Brain pericyte (primary cell): ENCODE data around the gene COX6A2.
A peak's percentile ranks its signal among the peaks of the same experiment; 100 is the strongest.

Experiments
- DNase-seq: peaks from one replicate; pipeline ENCODE4 v3.0.0-alpha.2; 2012; ENCODE audit warnings: low read depth, low spot score

The COX6A2 gene

DNA sequence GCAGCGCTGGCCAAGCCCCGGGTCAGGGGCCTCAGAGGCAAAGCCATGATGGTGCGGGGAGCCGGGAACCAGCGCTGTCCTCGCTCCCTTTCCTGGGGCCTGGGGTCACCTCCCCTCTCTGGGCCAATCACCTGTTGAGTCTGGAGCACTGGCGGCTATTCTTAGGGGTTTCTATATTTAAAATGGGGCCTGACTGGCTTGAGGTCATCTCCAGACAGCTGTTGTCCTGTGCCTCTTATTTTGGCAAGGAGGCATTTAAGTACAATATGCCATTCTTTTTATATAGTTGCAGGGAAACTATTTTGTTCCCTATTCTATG, at the start of gene COX6A2:
Gene COX6A2, minus strand, starts transcription at position 82 of the 319 bp plus-strand sequence. Its CDS starts 35 bp downstream, at position 47.
- no peak for DNase-seq

DNA sequence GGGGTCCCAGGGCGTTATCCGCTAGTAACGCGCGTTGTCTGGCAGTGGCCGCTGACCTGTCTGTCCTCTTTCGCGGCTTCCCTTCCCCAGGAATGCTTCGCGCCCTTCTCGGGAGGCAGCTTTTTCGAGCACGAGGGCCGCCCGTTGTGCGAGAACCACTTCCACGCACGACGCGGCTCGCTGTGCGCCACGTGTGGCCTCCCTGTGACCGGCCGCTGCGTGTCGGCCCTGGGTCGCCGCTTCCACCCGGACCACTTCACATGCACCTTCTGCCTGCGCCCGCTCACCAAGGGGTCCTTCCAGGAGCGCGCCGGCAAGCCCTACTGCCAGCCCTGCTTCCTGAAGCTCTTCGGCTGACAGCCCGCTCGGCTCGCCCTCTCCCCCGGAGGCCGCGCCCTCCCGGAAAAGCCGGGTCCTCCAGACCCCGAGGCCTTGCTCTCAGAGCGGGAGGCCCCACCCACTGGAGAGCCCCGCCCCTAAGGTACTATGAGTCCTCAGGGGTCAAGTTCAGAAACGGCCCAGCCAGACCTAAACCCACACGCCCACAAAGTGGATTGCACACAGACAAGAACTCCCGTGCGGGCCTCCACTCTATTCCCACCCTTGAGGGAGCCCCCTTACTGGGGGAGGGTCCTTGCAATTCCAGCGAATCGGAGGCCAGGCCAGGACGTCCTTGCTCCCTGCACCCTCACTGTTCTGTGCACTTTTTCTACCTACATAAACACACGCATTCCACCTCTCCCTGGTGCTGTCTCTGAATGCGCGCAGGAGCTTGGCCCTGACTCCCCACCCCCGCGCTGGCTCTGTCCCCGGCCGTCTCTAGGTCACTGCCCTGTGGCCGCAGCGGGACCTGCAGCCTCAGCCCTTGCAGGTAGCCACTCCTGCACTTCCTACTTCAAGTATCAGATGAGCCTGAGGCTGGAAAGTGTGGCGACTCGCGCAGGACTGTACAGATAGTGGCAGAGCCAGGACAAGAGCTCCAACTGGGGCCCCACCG, 49.4 kb upstream of the COX6A2 start:
- DNase-seq = no peak

GRCh38 chr16:31476303-31477219, 48.4 kb upstream of the COX6A2 start:
- DNase-seq = no peak

GRCh38 chr16:31475946-31476302, 47.8 kb upstream of the COX6A2 start:
- no peak for DNase-seq

- DNase-seq = no peak
Measured at GRCh38 chr16:31474773-31475738, 46.9 kb upstream of the COX6A2 start.

DNA sequence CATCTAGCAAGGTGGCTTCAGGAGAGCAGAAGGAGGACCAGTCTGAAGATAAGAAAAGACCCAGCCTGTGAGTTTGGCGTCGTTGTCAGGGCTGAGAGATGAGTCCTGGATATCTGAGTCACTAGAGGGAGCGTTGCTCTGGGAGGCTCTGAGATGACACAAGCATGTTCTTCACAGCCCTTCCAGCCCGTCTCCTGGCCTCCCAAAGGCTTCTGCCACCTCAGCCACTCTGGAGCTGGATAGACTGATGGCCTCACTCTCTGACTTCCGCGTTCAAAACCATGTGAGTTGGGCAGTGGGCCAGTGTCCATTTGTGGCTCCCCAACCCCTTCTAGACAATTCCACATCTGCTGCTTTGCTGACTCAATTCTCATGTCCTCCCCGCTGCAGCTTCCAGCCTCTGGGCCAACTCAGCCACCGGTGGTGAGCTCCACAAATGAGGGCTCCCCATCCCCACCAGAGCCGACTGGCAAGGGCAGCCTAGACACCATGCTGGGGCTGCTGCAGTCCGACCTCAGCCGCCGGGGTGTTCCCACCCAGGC, 46.1 kb upstream of the COX6A2 start:
- no peak for DNase-seq

DNA sequence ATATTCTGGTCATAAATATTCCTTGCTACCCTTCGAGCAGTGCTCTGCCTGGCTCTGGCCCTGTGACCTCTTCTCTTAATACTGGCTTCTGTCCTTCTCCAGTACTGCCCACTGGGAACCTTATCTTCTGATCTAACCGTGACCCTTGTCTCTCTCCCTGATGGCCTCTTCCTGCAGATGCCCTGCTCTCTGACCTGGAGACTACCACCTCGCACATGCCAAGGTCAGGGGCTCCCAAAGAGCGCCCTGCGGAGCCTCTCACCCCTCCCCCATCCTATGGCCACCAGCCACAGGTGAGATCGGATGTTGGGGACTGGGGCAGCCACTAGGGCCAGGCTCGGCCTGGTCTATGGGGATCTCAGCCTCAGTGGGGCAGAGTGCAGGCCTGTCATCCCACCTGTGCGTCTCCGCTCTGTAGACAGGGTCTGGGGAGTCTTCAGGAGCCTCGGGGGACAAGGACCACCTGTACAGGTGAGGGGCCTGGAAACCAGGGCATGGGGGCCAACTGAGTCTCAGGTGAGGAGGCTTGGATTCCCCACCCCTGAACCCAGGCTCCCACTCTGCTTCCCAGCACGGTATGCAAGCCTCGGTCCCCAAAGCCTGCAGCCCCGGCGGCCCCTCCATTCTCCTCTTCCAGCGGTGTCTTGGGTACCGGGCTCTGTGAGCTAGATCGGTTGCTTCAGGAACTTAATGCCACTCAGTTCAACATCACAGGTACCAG, 45.3 kb upstream of the COX6A2 start:
- DNase-seq = no peak

DNA sequence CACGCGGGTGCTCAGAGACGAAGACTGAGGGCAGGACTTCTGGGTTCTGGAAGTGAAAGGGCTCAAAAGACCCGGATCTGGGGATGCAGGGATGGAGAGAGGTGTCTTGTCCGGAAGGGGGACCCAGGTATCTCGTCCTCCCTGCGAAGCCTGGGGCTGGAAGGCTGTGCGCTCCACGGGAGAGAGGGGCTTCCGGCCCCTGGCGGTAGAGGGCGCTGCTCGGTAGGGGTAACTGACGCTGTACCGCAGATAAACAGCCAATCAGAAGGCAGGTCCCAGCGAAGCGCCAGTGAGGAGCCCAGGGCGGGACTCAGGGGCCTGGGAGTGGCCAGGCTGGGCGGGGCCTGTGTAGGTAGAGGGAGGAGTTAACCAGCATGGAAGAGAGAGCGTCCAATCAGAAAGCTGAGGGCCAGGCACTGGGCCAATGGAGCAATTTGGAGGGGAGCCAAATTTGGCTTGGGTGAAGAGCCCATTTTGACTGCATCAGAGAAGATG, 44.6 kb upstream of the COX6A2 start:
- peak; percentile 71 for DNase-seq

DNA sequence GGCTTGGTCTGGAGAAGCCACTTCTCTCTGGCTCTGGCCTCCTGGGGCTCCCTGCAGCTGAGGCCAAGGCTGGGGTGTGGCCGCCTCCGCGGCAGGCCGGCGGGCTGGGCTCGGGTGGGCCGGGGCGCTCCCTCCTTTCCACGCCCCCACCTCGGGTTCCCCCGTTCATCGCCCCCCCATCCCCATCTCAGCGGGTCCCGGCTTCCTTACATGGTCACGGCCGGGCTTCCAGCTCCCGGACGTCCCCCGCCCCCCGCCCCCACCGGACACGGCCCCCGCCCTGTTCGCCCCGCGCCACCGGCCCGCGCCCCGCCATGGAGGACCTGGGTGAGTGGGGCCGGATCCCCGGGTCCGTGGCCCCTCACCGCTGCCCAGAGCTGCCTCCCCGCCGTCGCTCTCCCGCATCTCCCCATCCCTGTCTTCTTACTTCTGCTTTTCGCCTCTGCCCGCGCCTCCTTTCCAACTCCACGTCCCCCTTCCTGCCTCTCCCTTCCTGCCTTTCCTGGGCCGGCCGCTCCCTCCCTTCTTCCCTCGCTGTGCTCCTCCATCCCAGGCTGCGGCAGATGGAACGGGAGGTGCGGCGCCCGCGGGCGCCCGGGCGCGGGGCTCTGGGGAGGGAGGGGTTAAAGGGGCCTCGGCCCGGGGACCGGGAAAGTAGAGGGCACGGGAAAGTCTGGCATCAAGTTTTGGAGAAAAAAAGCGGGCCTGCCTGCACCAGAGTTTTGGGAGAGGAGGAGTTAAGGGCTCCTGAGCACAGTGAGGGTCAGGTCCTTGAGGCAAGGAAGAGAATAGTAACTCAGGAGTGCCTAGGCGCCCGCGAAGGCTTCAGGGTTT, 43.9 kb upstream of the COX6A2 start, which contains the start of gene TGFB1I1:
Gene TGFB1I1, plus strand, starts transcription at position 278 of the 834 bp plus-strand sequence. Its CDS starts 37 bp downstream, at position 315.
- DNase-seq = no peak

DNA sequence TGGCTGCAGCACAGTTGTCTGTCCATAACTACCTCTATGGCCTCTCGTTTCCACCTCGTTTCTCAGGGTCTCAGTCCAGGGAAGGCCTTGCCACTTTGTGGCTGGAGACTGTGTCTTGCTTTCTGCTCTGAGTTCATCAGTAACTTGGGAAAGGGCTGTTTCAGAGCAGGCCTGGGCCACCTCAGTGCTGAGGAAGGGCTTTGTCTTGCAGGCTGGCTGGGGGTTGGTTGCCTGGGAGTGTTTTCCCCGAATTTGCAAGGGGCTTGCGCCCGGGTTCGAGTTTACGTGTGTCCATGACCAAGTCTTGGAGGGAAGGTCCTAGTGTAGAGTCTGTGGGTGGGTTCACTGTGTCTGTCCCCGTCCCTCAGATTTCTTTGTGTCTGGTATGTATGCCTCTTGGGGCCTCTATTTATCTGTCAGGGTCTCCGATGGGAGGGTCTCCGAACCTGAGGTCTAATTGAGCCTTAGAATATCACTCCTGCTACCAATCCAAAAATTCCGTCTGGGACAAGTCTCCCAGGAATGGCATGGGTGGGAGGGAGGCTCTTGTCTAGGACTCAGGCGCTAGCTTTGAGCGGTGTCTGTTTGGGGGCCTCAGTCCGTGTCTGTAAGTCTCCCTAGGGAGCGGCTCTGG, 43.2 kb upstream of the COX6A2 start:
- no peak for DNase-seq

DNA sequence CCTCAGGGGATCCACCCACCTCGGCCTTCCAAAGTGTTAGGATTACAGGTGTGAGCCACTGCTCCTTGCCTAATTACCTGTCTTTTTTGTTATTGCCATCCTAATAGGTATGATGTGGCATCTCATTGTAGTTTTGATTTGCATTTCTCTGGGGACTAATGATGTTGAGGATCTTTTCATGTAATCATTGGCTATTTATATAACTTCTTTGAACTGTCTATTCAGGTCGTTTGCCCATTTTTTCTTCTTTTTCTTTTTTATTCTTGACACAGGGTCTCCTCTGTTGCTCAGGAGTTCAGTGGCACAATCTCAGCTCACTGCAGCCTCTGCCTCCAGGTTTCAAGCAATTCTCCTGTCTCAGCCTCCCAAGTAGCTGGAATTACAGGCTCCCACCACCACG, 42.5 kb upstream of the COX6A2 start:
- no peak for DNase-seq

DNA sequence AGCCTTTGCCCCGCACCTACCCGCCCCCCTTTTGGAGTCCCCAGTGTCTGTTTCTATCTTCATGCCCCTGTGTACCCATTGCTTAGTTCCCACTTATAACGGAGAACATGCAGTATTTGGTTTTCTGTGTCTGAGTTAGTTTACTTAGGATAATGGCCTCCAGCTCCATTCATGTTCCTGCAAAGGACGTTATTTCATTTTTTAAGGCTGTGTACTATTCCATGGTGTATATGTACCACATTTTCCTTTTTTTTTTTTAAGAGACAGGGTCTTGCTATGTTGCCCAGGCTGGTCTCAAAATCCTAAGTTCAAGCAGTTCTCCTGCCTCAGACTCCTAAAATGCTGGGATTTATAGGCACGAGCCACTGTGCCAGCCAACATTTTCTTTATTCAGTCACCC, 39.7 kb upstream of the COX6A2 start:
- no peak for DNase-seq

DNA sequence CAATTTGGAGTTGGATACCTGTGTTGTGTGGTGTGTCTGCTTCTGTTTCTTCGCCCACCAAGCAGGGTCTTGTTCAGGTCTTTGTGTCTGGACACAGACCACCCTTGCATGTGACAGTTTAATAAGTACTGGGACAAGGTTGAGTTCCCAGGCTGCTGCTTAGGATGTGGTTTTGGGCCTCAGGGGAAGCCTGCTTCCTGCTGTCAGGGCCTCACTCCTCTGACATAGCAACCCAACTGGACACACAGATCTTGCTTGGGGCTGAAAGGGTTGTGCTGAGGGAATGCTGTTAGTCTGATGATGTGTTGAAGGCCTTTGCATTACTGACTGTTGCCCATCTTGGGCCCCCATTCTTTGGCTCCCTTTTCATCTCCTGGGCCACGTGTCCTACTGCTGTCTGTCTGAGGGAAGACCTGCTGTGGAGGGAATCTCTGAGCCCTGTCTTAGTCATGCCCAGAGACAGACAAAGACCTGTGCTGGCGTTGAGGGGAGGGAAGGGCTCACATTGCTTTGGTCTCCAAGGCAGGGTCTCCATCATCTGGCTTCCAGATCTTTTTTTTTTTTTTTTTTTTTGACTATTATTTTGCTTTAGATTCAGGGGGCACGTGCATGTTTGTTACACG, 39.1 kb upstream of the COX6A2 start:
- DNase-seq = no peak

GRCh38 chr16:31466381-31466841, 38.3 kb upstream of the COX6A2 start:
- no peak for DNase-seq

DNA sequence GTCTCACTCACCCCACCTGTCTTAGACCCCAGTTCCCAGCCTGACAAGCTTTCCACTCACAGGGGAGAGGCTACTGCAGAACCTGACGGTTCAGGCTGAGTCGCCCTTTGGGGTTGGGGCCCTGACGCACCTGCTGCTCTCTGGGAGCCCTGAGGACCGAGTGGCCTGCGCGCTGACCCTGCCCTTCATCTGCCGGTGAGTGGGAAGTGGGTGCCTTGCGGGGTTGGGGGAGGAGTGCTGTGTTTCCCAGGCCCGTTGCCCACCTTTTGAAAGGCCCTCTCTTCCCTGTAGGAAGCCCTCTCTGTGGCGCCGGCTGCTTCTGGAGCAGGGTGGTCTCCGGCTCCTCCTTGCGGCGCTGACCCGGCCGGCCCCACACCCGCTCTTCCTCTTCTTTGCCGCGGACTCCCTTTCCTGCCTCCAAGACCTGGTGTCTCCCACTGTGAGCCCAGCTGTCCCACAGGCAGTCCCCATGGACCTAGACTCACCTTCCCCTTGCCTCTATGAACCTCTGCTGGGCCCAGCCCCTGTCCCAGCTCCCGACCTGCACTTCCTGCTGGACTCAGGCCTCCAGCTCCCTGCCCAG, 37.7 kb upstream of the COX6A2 start:
- DNase-seq = no peak

DNA sequence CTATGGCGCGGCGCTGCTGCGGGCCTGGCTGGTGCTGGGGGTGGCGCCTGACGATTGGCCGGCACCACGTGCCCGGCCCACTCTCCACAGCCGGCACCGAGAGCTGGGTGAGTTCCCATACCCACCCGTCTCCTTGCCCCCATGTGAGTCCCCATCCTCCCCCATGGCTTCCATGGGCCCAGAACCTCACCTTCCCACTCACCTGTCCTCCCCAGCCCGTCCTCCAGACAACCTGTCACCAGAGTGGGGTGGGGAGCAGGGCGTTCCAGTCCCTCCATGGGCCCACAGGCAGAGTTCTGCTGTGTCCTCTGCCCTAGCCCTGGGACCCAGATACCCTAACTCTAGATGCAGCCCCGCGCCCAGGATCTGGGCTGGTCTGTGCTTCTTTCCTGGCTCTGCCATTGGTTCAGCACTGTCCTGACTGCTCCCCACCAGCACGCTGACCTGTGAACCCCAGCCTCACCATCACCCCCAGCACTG, 36.7 kb upstream of the COX6A2 start:
- no peak for DNase-seq

GRCh38 chr16:31464348-31464769, 36.2 kb upstream of the COX6A2 start:
- DNase-seq = no peak
